Ectodermal cell (in vitro differentiated cells): Measurements from ENCODE around the gene SAT2.
"Not testable (repeated sequence)": the region's sequence is repeated elsewhere in the genome, so short reads cannot be mapped to it uniquely, and the experiment has no call there.

ENCODE experiments used
- H3K27ac ChIP-seq: 2 replicates; pipeline ENCODE4 v1.7.0; 2013; ENCODE audit warnings: mild to moderate bottlenecking, low read depth, low read length; ENCODE audit not compliant: insufficient read depth, poor library complexity, severe bottlenecking
- H3K27me3 ChIP-seq: 2 replicates; pipeline ENCODE4 v1.7.0; 2013; ENCODE audit warnings: mild to moderate bottlenecking, low read length; ENCODE audit not compliant: insufficient read depth, control insufficient read depth, poor library complexity, severe bottlenecking
- H3K36me3 ChIP-seq: one replicate; pipeline ENCODE4 v1.7.0; 2013; ENCODE audit warnings: low read length; ENCODE audit not compliant: control insufficient read depth, insufficient read depth
- H3K4me1 ChIP-seq: one replicate; pipeline ENCODE4 v1.7.0; 2013; ENCODE audit warnings: low read length; ENCODE audit not compliant: control insufficient read depth, insufficient read depth
- H3K4me3 ChIP-seq: 2 replicates; pipeline ENCODE4 v1.7.0; 2013; ENCODE audit warnings: low read depth, low read length, control low read depth; ENCODE audit not compliant: insufficient read depth
- H3K9me3 ChIP-seq: 2 replicates; pipeline ENCODE4 v1.7.0; 2013; ENCODE audit warnings: mild to moderate bottlenecking, low read length, moderate library complexity; ENCODE audit not compliant: control insufficient read depth
- WGBS, 2 experiments: methylation state at CpG; one replicate each; pipeline ENCODE4 v1.1.7; 2013; ENCODE audit warnings: missing lambda C conversion rate in 2 of 2; 5-methylcytosine and 5-hydroxymethylcytosine counted together

SAT2 gene

GRCh38 chr17:7652388-7653356 lies 25.1 kb upstream of the SAT2 start:
- Histone ChIP-seq H3K27me3 (peaks cover 22% of the 10 kb centered on the region), H3K36me3 (no peaks in the 10 kb centered on the region), H3K27ac (no peak overlapping the region), H3K4me3 (peak overlapping the region; percentile 64), H3K4me1 (peaks cover 18% of the 10 kb centered on the region), H3K9me3 (no peaks in the 10 kb centered on the region)
- 85 to 87% methylated on average over 12 of the region's 12 CpGs for WGBS, 2 experiments

GRCh38 chr17:7651665-7652387 lies 24.2 kb upstream of the SAT2 start:
- Histone ChIP-seq H3K27ac (no peak overlapping the region), H3K4me1 (peaks cover 9% of the 10 kb centered on the region), H3K4me3 (peak overlapping the region; percentile 64), H3K27me3 (peaks cover 22% of the 10 kb centered on the region), H3K9me3 (no peaks in the 10 kb centered on the region), H3K36me3 (no peaks in the 10 kb centered on the region)
- 5 to 6% methylated on average over 52 to 54 of the region's 54 CpGs for WGBS, 2 experiments

- H3K4me3 ChIP-seq, result peak overlapping the region; percentile 64
- H3K9me3 ChIP-seq, result no peaks in the 10 kb centered on the region
- no peaks in the 10 kb centered on the region for H3K36me3 ChIP-seq
- H3K4me1 ChIP-seq, result peaks cover 4% of the 10 kb centered on the region
- H3K27me3 ChIP-seq, result peaks cover 22% of the 10 kb centered on the region
- WGBS, 2 experiments, result 0 to 1% methylated on average over 45 of the region's 45 CpGs
- no peak overlapping the region for H3K27ac ChIP-seq
These were observed 23.6 kb upstream of the SAT2 start for GRCh38 chr17:7651097-7651664.

- peak within 1 kb of the TSS; percentile 64 for H3K4me3 ChIP-seq
- peaks cover 22% of the 10 kb centered on the region for H3K27me3 ChIP-seq
- no peaks in the 10 kb centered on the region for H3K9me3 ChIP-seq
- no peak within 1 kb of the TSS for H3K27ac ChIP-seq
- WGBS, 2 experiments, result 1% methylated on average over 32 to 34 of the region's 34 CpGs
- H3K4me1 ChIP-seq, result peaks cover 4% of the 10 kb centered on the region
- H3K36me3 ChIP-seq, result no peaks in the 10 kb centered on the region
These were observed 23.0 kb upstream of the SAT2 start, which contains the start of gene ATP1B2 for GRCh38 chr17:7650509-7651096. TSS of gene ATP1B2 (plus strand) at chr17:7650926. CDS start at chr17:7651519, 593 bp downstream.

- Histone ChIP-seq H3K27me3 (peaks cover 12% of the 10 kb centered on the region), H3K4me3 (no peak overlapping the region), H3K4me1 (peaks cover 4% of the 10 kb centered on the region), H3K9me3 (no peaks in the 10 kb centered on the region), H3K36me3 (no peaks in the 10 kb centered on the region), H3K27ac (no peak overlapping the region)
- 88 to 95% methylated on average over 3 to 4 of the region's 4 CpGs for WGBS, 2 experiments
These were observed 19.4 kb upstream of the SAT2 start for GRCh38 chr17:7647018-7647417.

GRCh38 chr17:7646457-7646856 lies 18.8 kb upstream of the SAT2 start:
- Histone ChIP-seq H3K4me1 (peaks cover 4% of the 10 kb centered on the region), H3K4me3 (no peak overlapping the region)

GRCh38 chr17:7644775-7645174 lies 17.2 kb upstream of the SAT2 start:
- Histone ChIP-seq H3K36me3 (no peaks in the 10 kb centered on the region), H3K4me3 (no peak overlapping the region), H3K9me3 (no peaks in the 10 kb centered on the region), H3K27me3 (no peaks in the 10 kb centered on the region), H3K4me1 (no peaks in the 10 kb centered on the region), H3K27ac (no peak overlapping the region)
- 93 to 94% methylated on average over 4 of the region's 4 CpGs for WGBS, 2 experiments

More at GRCh38 chr17:7646457-7646856, 18.8 kb upstream of the SAT2 start:
- 85 to 89% methylated on average over 9 of the region's 9 CpGs for WGBS, 2 experiments
- no peak overlapping the region for H3K27ac ChIP-seq
- H3K9me3 ChIP-seq, result no peaks in the 10 kb centered on the region
- H3K36me3 ChIP-seq, result no peaks in the 10 kb centered on the region
- peaks cover 7% of the 10 kb centered on the region for H3K27me3 ChIP-seq

GRCh38 chr17:7641635-7642034 lies 14.0 kb upstream of the SAT2 start:
- H3K9me3 ChIP-seq, H3K27ac ChIP-seq, H3K36me3 ChIP-seq, H3K4me1 ChIP-seq, H3K27me3 ChIP-seq, H3K4me3 ChIP-seq: not testable (repeated sequence)
- 82 to 87% methylated on average over 7 of the region's 7 CpGs for WGBS, 2 experiments

GRCh38 chr17:7640783-7641182 lies 13.2 kb upstream of the SAT2 start:
- no peaks in the 10 kb centered on the region for H3K4me1 ChIP-seq
- H3K27ac ChIP-seq, result no peak overlapping the region
- no peaks in the 10 kb centered on the region for H3K9me3 ChIP-seq
- no peaks in the 10 kb centered on the region for H3K36me3 ChIP-seq
- no peaks in the 10 kb centered on the region for H3K27me3 ChIP-seq
- no peak overlapping the region for H3K4me3 ChIP-seq
- 93% methylated on average over 26 of the region's 26 CpGs for WGBS, 2 experiments
